Islet of Langerhans (tissue), 1 donor: Measurements from ENCODE around the gene NPHS1.
"Not testable (repeated sequence)": the region's sequence is repeated elsewhere in the genome, so short reads cannot be mapped to it uniquely, and the experiment has no call there.

Experiments
- FAIRE-seq: peaks from one replicate; lab custom pipeline; 2011; peaks lifted over from hg19 to GRCh38; lab: Jason Lieb, UNC

NPHS1 gene

GRCh38 chr19:35848919-35849505 lies 3.3 kb downstream of the NPHS1 start:
- no peak for FAIRE-seq

GRCh38 chr19:35848486-35848885 lies 3.8 kb downstream of the NPHS1 start:
- no peak for FAIRE-seq

GRCh38 chr19:35847911-35848310 lies 4.4 kb downstream of the NPHS1 start:
- FAIRE-seq = no peak

GRCh38 chr19:35846038-35846668 lies 6.2 kb downstream of the NPHS1 start:
- FAIRE-seq = no peak

GRCh38 chr19:35845215-35846037 lies 6.9 kb downstream of the NPHS1 start:
- FAIRE-seq = no peak

GRCh38 chr19:35844482-35845214 lies 7.7 kb downstream of the NPHS1 start:
- no peak for FAIRE-seq

GRCh38 chr19:35843676-35844481 lies 8.4 kb downstream of the NPHS1 start:
- no peak for FAIRE-seq

- no peak for FAIRE-seq
Measured at GRCh38 chr19:35842666-35843272, 9.5 kb downstream of the NPHS1 start.

- no peak for FAIRE-seq
Measured at GRCh38 chr19:35841961-35842595, 10.2 kb downstream of the NPHS1 start.

- FAIRE-seq = not testable (repeated sequence)
Measured at GRCh38 chr19:35836096-35836495, 16.2 kb downstream of the NPHS1 start.

GRCh38 chr19:35833972-35834371 lies 18.3 kb downstream of the NPHS1 start:
- FAIRE-seq = no peak

GRCh38 chr19:35832054-35832453 lies 20.2 kb downstream of the NPHS1 start:
- FAIRE-seq = no peak

- no peak for FAIRE-seq
Measured at GRCh38 chr19:35830986-35831385, 21.3 kb downstream of the NPHS1 start.

- no peak for FAIRE-seq
Measured at GRCh38 chr19:35828692-35829301, 23.5 kb downstream of the NPHS1 start.

- FAIRE-seq = no peak
Measured at GRCh38 chr19:35824150-35824549, 28.2 kb downstream of the NPHS1 start.

GRCh38 chr19:35822579-35822978 lies 29.7 kb downstream of the NPHS1 start:
- no peak for FAIRE-seq

- FAIRE-seq = no peak
Measured at GRCh38 chr19:35818445-35818844, 33.9 kb downstream of the NPHS1 start.

GRCh38 chr19:35816846-35817245 lies 35.5 kb downstream of the NPHS1 start:
- no peak for FAIRE-seq

GRCh38 chr19:35816262-35816661 lies 36.0 kb downstream of the NPHS1 start:
- FAIRE-seq = no peak
